Urothelium cell line (cell line): ENCODE results near the gene LILRB2.
"Not testable (repeated sequence)": the region's sequence is repeated elsewhere in the genome, so short reads cannot be mapped to it uniquely, and the experiment has no call there.

ENCODE experiments used
- DNase-seq: peaks from one replicate; pipeline ENCODE4 v3.0.0; 2011; ENCODE audit warnings: low spot score, mixed read lengths
- FAIRE-seq: peaks from 2 replicates; lab custom pipeline; 2011; peaks lifted over from hg19 to GRCh38; lab: Jason Lieb, UNC

LILRB2 gene

DNA sequence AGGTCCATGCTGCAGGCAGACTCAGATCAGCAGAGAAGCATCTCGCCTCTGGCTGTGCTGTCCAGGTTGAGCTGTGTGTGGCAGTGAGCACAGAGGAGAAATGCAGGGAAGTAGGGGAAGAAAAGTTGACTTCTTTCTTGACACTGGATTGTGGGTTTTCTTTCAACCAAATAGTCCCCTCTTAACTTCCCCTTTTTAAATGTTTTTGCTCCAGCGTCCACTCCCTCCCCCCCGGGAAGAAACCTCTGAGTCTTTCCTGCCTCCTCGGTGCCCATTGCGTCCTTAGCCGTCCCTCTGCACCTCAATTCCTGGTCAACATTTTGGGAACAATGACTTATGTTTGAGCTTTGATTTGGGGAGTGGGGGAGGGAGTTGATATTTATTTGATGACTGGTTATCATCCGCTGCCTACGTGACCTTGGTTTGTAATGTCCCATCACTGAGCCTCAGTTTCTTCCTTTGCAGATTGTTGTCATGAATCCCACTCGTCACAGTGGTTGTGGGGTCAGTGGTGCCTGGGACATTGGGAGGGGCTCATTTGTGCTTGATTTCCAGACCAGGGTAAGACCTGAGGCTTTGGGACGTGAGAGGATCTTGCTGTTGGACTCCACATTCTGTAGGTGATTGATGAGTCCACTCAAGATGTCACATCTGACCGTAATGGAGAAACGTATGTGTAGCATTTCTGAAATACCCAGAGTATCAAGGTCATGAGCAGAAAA is at the start of gene LILRB2:
LILRB2 (minus strand) TSS at position 104 of the 722 bp plus-strand sequence. CDS start 614 bp downstream, outside the sequence.
- DNase-seq (no peak), FAIRE-seq (no peak)

DNA sequence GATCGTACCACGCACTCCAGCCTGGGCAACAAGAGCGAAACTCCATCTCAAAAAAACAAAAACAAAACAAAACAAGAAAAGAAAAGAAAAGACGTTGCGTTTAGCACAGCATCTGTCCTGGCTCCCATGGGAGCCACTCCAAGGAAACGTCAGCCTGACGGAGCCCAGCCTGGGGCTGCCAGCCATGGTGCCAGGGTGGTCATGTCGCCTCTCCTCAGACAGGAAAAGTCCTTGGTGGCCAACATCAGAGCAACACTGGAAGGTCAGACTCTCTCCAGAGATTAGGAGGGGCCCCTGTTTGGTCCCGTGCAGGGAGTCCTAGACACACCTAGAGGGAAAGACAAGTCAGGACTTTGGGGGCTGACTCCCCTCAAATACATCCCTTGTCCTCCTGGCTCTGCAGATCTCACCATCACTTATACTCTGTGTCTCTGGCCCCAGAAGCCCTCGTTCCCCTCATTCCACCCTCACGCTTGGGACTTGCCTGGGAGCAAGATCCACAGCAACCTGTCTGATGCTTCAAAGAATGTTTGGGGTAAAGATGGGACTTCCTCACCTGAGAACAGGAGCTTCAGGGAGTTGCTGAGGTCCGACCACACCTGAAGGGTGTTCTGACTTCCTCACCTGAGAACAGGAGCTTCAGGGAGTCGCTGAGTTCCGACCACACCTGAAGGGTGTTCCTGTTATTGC is 48.7 kb upstream of the LILRB2 start:
- FAIRE-seq (no peak), DNase-seq (no peak)

DNA sequence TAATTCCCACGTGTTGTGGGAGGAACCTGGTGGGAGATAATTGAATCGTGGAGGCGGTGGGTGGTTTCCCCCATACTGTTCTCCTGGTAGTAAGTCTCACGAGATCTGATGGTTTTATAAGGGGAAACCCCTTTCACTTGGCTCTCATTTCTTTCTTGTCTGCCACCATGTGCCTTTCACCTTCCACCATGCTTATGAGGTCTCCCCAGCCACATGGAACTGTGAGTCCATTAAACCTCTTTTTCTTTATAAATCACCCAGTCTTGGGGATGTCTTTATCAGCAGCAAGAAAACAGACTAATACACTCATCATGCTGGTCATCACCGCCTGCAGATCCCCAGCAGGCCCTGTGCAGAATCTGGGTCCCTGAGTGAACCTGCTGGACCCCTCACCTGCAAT is 47.9 kb upstream of the LILRB2 start:
- not testable (repeated sequence) for DNase-seq, FAIRE-seq

DNA sequence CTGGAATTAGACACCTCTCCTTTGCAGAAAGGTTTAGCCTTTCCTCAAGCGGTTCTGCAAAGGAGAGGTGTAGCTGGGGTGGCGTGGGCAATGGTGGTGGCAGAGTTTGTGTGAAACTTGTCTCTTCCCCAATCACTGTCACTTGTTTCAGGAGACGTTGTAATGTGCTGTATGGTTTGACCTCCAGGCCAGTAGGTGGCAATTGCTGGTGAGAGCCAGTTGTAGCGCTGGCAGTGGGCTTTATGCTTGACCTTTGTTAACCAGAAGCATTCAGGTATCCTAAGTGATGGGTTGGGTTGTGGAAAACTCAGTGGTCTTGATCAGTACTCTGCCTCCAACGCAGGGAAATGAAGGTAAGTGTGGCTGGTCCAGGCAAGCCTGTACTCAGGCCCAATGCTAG is 44.7 kb upstream of the LILRB2 start:
- FAIRE-seq (no peak), DNase-seq (no peak)

DNA sequence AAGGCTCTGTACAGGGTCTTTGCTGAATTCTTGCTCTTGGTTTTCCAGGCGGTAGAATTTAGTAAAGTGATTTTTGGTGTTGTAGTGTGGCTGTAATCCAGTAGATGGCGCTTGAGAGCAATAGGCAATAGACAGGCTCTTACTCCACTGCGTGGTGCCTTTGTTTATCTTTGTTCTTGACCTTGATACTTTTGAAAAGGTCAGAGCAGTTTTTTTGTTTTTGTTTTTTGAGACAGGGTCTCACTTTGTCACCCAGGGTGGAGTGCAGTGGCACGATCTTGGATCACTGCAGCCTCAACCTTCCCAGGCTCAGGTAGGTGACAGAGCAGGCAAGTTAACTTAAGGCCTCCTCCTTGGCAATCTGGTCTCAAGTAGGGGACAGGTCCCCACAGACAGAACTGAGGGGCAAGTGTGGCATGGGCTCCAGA is 44.3 kb upstream of the LILRB2 start:
- DNase-seq (peak; percentile 52), FAIRE-seq (no peak)

DNA sequence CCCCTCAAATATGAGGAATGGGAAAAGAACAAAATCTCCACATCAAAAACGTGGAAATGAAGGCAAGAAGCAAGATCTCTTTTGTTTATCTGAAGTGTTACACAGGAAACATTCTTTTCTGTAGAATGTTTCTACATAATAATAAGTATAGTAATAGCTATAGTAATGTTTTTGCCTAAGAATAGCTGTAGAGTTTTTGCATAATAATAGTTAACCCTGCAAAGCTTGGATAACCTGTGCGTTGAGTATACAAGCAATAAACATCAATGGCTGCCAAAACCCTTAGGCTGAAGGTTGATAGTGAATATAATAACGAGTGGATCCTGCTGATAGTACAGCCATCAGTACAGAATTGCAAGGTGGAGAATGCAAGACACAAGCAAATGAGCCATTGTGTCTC is 43.2 kb upstream of the LILRB2 start:
- DNase-seq, result no peak
- no peak for FAIRE-seq

DNA sequence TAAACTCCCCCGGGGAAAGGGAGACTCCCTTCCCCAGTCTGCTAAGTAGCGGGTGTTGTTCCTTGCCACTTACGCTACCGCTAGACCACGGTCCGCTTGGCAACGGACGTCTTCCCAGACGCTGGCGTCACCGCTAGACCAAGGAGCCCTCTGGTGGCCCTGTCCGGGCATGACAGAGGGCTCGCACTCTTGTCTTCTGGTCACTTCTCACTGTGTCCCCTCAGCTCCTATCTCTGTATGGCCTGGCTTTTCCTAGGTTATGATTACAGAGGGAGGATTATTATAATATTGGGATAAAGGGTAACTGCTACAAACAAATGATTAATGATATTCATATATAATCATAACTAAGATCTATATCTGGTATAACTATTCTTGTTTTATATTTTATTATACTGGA is 42.0 kb upstream of the LILRB2 start:
- peak; percentile 69 for FAIRE-seq
- DNase-seq, result not testable (repeated sequence)

DNA sequence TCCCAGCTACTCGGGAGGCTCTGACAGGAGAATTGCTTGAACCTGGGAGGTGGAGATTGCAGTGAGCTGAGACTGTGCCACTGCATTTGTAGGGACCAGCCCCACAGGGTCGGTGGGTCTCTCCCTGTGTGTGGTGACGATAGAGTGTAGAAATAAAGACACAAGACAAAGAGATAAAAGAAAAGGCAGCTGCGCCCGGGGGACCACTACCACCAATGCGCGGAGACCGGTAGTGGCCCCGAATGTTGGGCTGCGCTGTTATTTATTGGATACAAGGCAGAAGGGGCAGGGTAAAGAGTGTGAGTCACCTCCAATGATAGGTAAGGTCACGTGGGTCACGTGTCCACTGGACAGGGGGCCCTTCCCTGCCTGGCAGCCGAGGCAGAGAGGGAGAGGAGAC is 41.4 kb upstream of the LILRB2 start:
- DNase-seq, FAIRE-seq: not testable (repeated sequence)

DNA sequence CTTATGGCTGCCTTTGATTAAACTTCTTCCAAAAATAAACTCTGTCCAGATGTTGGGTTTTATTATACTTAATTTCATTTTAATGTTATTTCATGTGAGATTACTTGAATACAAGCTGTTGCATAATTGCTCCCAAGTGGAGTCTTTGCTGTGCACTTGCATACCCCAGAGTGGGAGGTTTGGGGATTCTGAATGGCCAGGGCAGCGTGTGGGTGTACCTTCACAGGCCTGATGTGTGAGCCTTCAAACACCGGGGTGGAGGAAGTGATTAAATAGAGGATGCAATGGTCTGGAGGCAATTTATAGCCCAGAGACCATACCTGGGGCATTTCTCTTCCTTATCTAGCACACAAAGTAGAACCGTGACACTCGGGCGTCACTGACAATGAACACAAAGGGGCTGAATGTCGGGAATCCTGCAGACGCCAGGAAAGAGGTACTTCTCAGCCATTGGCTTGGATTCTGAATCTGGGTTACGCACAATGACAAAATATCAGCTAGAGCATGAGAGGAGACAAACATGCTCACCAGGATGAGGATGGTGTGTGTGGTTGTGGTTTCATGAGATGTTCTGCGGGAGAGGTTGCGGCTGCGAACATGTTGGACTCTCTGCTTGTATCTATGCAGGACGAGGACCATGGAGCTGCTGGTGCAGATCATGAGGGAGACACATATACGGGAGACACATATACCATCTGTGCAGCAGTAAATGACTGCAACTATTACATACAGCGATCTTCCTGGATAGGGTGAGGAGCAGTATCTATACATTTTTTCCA is 39.2 kb upstream of the LILRB2 start:
- DNase-seq, result no peak
- FAIRE-seq, result no peak

DNA sequence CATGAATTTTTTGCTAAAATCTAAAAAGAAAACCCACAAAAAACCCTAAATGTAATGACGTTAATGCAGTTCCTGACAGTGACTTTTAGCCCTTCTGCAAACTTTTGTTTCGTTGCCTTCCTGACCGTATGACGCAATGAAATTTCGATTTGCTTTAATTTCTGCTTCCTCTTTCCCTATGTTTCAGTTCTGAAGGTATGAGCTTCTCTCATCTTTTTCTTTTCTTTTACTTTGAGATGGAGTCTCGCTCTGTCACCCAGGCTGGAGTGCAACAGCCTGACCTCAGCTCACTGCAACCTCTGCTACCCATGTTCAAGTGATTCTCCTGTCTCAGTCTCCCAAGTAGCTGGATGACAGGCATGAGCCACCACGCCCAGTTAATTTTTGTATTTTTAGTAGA is 38.1 kb upstream of the LILRB2 start:
- DNase-seq (no peak), FAIRE-seq (no peak)

DNA sequence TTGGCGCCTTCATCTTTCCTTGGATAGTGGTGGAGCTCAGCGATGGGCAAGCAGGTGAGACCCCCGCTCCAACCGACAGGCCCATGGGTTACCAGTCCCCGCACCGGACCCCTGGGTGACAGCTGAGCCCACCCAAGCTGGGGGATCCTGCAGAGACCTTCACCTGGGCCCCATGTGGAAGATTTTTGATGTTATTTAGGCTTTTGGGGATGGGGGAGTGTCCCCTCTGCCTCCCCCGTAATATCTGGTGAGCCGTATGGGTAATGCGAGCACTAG is 37.0 kb upstream of the LILRB2 start:
- DNase-seq (no peak), FAIRE-seq (no peak)

DNA sequence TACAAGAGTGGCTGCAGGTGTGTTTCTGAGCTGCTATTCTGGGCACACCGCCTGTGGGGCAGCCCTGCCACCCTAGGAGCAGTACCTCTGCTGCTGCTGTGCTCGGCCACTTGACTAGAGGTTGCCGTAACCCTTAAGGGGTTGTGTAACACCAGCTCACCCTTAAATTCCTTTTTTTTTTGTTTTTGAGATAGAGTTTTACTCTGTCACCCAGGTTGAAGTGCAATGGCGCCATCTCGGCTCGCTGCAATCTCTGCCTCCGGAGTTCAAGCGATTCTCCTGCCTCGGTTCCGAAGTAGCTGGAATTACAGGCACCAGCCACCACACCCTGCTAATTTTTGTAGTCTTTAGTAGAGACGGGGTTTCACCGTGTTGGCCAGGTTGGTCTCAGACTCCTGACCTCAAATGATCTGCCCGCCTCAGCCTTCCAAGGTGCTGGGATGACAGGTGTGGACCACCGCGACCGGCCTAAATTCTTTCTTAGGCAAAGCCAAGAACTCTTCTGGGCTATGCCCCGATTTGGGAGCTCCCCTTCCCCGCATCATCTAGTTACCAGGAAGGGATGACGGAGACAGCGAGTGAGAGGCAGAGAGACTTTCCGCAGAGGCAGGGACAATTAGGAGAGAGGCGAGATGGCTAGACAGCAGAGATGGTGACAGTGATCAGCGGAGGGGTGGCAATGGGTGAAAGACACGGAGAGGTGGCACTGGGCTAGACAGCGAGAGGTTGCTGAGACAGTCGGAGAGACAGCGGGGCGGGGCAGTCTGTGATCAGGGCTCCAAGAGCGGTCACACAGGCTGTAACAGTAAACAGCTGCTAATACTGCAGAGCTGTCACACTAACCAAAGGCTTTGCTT is 36.4 kb upstream of the LILRB2 start:
- FAIRE-seq, result no peak

DNA sequence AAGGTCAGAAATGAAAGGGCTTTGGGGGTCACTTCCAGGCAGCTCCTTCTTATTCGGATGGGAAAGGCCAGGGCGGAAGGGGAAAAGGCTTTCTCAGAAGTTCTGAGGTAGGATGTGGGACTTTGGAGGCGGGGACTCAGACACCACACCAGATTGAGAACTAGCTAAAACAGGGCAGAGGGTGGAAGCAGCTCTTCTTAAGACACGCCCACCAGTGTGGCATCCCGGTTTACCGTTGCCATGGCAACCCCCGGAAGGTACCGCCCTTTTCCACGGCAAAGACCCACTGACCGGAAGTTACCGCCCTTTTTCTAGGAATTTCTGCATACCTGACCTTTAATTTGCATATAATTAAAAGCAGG is 35.8 kb upstream of the LILRB2 start:
- no peak for FAIRE-seq
- DNase-seq, result no peak

More for the DNA sequence above, 36.4 kb upstream of the LILRB2 start:
- DNase-seq, result no peak

DNA sequence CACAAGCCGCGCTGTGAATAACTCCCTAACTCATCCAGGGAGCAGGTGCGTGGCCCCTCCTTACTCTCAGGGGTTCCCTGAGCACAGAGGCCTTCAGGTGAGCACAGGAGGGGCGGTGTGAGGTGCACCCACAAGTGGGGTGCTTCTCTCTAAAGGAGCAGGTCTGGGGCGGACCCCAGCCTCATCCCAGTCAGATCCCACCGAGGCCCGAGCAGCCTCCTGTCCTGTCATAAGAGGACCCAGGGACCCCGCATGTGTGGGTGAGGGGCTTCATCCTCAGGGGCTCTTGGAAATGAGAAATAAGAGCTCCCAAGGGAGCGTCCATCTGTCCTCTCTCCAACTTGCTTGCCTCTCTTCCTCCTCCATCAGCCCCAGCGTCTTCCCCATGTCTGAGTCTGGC is 35.0 kb upstream of the LILRB2 start:
- DNase-seq, result no peak
- no peak for FAIRE-seq

DNA sequence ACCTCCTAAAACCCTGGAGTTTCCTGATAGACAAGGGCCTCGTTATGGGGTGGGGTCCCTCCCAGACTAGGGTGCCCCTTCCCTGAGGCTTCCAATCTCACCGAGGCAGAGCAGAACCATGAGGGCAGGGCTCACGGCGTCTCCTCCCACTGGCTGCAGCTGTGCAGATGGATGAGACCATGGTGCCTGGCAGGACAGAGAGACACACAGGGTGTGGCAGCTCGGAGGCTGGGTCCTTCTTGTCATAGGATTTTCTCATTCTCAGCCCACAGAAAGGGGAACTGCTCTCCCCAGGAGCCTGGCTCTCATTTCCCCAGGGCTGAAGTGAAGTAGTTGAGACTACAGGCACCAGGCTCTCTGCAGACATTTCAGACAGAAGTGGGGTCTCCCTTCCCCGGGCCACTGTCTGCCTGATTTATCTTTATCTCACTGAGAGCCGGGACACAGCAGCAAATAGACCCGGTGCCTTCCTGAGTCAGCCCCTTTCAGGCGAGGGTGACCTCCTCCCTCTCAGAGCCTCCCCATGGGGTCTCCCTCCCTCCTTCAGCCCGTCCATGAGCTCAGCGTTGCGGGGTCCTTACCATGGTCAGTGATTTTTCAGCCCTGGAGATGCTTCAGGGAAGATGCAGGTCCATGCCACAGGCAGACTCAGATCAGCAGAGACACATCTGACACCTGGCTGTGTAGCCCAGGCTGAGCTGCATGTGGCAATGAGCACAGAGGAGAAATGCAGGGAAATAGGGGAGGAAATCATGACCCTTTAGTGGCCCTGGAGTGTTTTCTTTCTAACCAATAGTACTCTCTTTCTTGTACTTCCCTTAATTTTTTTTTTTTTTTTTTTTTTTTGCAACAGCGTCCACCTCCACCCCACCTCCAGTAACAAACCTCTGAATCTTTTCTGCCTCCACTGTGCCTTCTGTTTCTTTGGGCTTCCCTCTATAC is 31.8 kb upstream of the LILRB2 start, which contains the start of gene LILRA5:
LILRA5 (minus strand) TSS at position 731 of the 942 bp plus-strand sequence; CDS start at position 584, 147 bp downstream.
- DNase-seq (no peak), FAIRE-seq (no peak)

DNA sequence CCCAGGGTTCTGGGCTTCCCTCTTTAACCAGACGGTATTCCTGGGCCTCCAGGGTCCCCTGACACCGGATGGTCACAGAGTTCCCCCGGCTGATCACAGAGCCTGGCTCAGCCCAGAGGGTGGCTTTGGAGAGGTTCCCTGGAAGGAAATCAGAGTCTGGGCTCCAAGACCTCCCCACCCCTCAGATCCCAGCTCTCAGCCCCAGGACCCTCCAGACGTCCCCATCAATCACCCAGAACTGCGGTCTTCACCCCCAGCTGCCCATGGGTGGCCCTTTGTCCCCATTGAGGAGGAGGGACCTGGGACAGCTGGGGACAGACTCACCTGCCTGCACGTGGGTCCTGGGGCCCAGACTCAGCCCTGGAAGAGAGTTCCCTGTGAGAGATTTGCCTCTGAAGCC is 31.1 kb upstream of the LILRB2 start:
- FAIRE-seq (no peak), DNase-seq (no peak)

DNA sequence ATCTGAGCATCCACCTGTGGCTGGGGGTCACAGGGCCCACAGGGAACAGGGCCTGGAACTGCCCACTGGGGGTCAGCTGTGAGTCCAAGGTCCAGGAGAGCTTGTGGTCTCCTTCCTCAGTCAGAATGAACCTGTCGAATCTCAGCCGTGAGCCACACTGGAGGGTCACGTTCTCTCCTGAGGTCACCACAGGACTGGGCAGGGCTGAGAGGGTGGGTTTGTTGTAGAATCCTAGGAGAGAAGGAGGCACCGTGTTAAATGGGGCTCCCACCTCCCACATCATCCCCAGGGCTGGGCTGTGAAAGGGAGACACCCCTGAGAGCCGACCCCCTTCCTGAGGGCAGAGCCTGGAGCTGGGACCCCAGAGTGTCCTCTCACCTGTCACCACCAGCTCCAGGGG is 30.6 kb upstream of the LILRB2 start:
- FAIRE-seq (no peak), DNase-seq (no peak)

DNA sequence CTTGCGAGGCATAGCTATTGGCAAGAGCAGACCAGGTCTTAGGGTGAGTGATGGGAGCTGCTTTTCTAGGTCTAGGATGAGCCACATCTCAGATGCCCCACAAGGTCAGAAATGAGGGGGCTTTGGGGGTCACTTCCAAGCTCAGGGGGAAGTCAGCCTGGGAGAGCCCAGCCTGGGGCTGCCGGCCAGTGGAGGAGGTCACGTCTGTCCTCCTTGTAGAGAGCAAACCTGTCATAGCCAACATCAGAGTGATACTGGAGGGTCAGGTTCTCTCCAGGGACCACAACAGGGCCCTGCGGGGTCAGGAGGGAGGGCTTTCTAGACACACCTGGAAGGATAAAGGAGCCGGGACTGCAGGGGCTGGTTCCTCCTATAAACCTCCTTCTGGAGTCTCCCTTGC is 29.6 kb upstream of the LILRB2 start:
- DNase-seq, result no peak
- no peak for FAIRE-seq

DNA sequence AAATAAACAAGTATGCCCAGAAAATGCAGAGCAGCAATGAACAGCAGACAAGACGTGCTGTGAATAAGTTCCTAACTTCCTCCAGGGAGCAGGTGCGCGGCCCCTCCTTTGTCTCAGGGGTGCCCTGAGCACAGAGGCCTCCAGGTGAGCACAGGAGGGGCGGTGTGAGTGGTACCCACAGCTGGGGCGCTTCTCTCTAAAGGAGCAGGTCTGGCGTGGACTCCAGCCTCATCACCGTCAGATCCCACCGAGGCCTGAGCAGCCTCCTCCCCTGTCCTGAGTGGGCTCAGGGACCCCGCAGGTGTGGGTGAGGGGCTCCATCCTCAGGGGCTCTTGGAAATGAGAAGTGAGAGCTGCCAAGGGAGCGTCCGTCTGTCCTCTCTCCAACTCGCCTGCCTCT is 28.9 kb upstream of the LILRB2 start:
- FAIRE-seq, result no peak
- no peak for DNase-seq
